NT2/D1 (cell line): ENCODE results near the gene PTGR3.

Source experiments
- YY1 ChIP-seq: IDR thresholded peaks from 2 replicates; pipeline ENCODE4 v1.6.1; 2011; ENCODE audit not compliant: insufficient read length, insufficient read depth
- ZNF274 ChIP-seq: IDR thresholded peaks from 2 replicates; pipeline ENCODE4 v1.6.1; 2011; ENCODE audit warnings: mild to moderate bottlenecking, low read depth, low read length

- TF ChIP-seq YY1 = no peak
- no peak for TF ChIP-seq ZNF274
These were observed 2.3 kb downstream of the PTGR3 start for GRCh38 chr18:75206452-75207309.
